HG03342 (cell line): ENCODE measurements around the gene PI16.

Experiments used
- ATAC-seq: cut with Tn5 transposase; IDR thresholded peaks from one replicate; pipeline ENCODE4 v1.9.1; 2021; ENCODE audit warnings: mild to moderate bottlenecking, moderate library complexity; ENCODE audit not compliant: unreplicated experiment

The PI16 gene

GRCh38 chr6:36954262-36954931, at the start of gene PI16:
Gene PI16 (plus strand): TSS chr6:36954738. CDS start chr6:36954761, 23 bp downstream.
- ATAC-seq, result no peak

- ATAC-seq, result no peak
These were observed 49.6 kb upstream of the PI16 start for GRCh38 chr6:36904851-36905393.

- no peak for ATAC-seq
These were observed 47.8 kb upstream of the PI16 start for GRCh38 chr6:36906539-36907325.

- ATAC-seq, result no peak
These were observed 46.8 kb upstream of the PI16 start for GRCh38 chr6:36907781-36908180.

GRCh38 chr6:36908747-36909146, 45.8 kb upstream of the PI16 start:
- no peak for ATAC-seq

GRCh38 chr6:36912030-36912454, 42.5 kb upstream of the PI16 start:
- no peak for ATAC-seq

- ATAC-seq, result peak; percentile 83
These were observed 42.0 kb upstream of the PI16 start for GRCh38 chr6:36912586-36912985.

GRCh38 chr6:36913082-36913481, 41.5 kb upstream of the PI16 start:
- ATAC-seq, result no peak

GRCh38 chr6:36914227-36914794, 40.2 kb upstream of the PI16 start:
- no peak for ATAC-seq

- no peak for ATAC-seq
These were observed 38.9 kb upstream of the PI16 start for GRCh38 chr6:36915599-36915998.

GRCh38 chr6:36916126-36916525, 38.4 kb upstream of the PI16 start:
- ATAC-seq, result no peak

GRCh38 chr6:36917541-36918193, 36.9 kb upstream of the PI16 start:
- ATAC-seq, result no peak

GRCh38 chr6:36920049-36920448, 34.5 kb upstream of the PI16 start:
- ATAC-seq, result no peak

GRCh38 chr6:36920546-36920945, 34.0 kb upstream of the PI16 start:
- no peak for ATAC-seq

- no peak for ATAC-seq
These were observed 30.4 kb upstream of the PI16 start for GRCh38 chr6:36924131-36924530.

- no peak for ATAC-seq
These were observed 29.7 kb upstream of the PI16 start for GRCh38 chr6:36924778-36925374.

- no peak for ATAC-seq
These were observed 28.7 kb upstream of the PI16 start for GRCh38 chr6:36925809-36926208.

- ATAC-seq, result no peak
These were observed 27.6 kb upstream of the PI16 start for GRCh38 chr6:36926708-36927513.

GRCh38 chr6:36927691-36928546, 26.6 kb upstream of the PI16 start:
- ATAC-seq, result no peak
